Activated naive CD4-positive, alpha-beta T cell treated with anti-CD3 and anti-CD28 coated beads for 36 hours (primary cell): Measurements from ENCODE around the gene UBE2O. TPM values are rescaled to one million over a fixed set of nuclear protein-coding genes. Genes with fewer than 3 reads are reported as not detected.
A peak's percentile ranks its signal among the peaks of the same experiment; 100 is the strongest.

ENCODE experiments used
- CTCF ChIA-PET: fragments of 350-600 bp; sonication (Branson Sonifier 250); formaldehyde crosslinking; loops from one replicate; lab custom pipeline; 2021; ENCODE audit warnings: antibody characterized with exemption; lab: Charles Lee
- DNase-seq: peaks from one replicate; pipeline ENCODE4 v3.0.0-alpha.2; 2020
- H3K27ac Mint-ChIP-seq: one replicate; pipeline ENCODE4 v1.8.0; 2021; ENCODE audit warnings: mild to moderate bottlenecking, mixed read lengths
- H3K27me3 Mint-ChIP-seq: one replicate; pipeline ENCODE4 v1.8.0; 2021; ENCODE audit warnings: low read depth, mixed read lengths
- H3K36me3 Mint-ChIP-seq: one replicate; pipeline ENCODE4 v1.8.0; 2021; ENCODE audit warnings: low read depth, mixed read lengths
- H3K4me1 Mint-ChIP-seq: one replicate; pipeline ENCODE4 v1.8.0; 2021; ENCODE audit warnings: low read depth, mixed read lengths
- H3K4me3 Mint-ChIP-seq: one replicate; pipeline ENCODE4 v1.8.0; 2021; ENCODE audit warnings: mild to moderate bottlenecking, moderate library complexity, mixed read lengths
- H3K9me3 Mint-ChIP-seq: one replicate; pipeline ENCODE4 v1.8.0; 2021; ENCODE audit warnings: mixed read lengths
- intact Hi-C: fragments of 100-400 bp; cut with micrococcal nuclease; formaldehyde crosslinking; loops from one replicate; pipeline ENCODE4 v1.15.1; 2023
- total RNA-seq, 2 experiments: library from RNA; stranded (reverse); gene quantifications; one replicate each; pipeline ENCODE4 v1.2.3, GENCODE V29; 2021

UBE2O gene
- total RNA-seq, 2 experiments from 2014 or later = 18.8 TPM

GRCh38 chr17:76431509-76431908 lies 21.4 kb downstream of the UBE2O start:
- CTCF ChIA-PET = no interaction called here
- intact Hi-C loops = no loop called here

DNA sequence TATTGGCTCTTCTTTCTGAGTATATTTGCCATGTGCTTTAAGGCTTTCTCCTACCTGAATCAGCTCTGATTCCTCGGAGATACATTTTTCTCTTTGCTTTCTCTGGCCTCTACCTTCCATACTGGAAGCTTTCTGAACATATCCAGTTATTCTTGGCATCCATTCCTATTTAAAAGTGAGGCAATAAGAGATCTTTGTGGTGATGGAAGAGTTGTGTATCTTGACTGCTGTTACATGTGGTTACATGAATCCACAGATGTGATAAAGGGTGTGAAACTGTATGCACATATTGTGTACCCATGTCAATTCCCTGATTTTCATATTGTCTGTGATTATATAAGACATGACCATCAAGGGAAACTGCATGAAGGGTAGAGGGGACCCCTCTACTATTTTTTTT lies 24.4 kb downstream of the UBE2O start:
- DNase-seq = no peak
- intact Hi-C loops = no loop called here
- Mint-ChIP-seq H3K9me3 (no peaks in the 10 kb centered on the region), H3K4me1 (peaks cover 2% of the 10 kb centered on the region), H3K27ac (no peak overlapping the region), H3K4me3 (no peak overlapping the region), H3K36me3 (no peaks in the 10 kb centered on the region), H3K27me3 (no peaks in the 10 kb centered on the region)
- CTCF ChIA-PET = interaction anchor here (0.7 to 1.1 kb wide), 3 partner anchors 31 to 523 kb away, joined by 3 to 4 read pairs (median 4); no protein-coding TSS in a partner anchor

More at GRCh38 chr17:76431509-76431908, 21.4 kb downstream of the UBE2O start:
- Mint-ChIP-seq H3K27me3 (no peaks in the 10 kb centered on the region), H3K9me3 (no peaks in the 10 kb centered on the region), H3K4me1 (peaks cover 2% of the 10 kb centered on the region), H3K4me3 (no peak overlapping the region), H3K27ac (no peak overlapping the region), H3K36me3 (peaks cover 2% of the 10 kb centered on the region)
- DNase-seq = no peak

- H3K9me3 Mint-ChIP-seq = no peaks in the 10 kb centered on the region
- no peaks in the 10 kb centered on the region for H3K36me3 Mint-ChIP-seq
- H3K27me3 Mint-ChIP-seq = no peaks in the 10 kb centered on the region
- no peak overlapping the region for H3K4me3 Mint-ChIP-seq
- no peak for DNase-seq
- no peaks in the 10 kb centered on the region for H3K4me1 Mint-ChIP-seq
- intact Hi-C loops = no loop called here
- H3K27ac Mint-ChIP-seq = no peak overlapping the region
- CTCF ChIA-PET = interaction anchor here (0.6 to 1.2 kb wide), 5 partner anchors 8 to 129 kb away, joined by 3 to 4 read pairs (median 4); no protein-coding TSS in a partner anchor
Measured at GRCh38 chr17:76427501-76428231, 25.3 kb downstream of the UBE2O start.

GRCh38 chr17:76426853-76427252 lies 26.1 kb downstream of the UBE2O start:
- Mint-ChIP-seq H3K27ac (no peak overlapping the region), H3K27me3 (no peaks in the 10 kb centered on the region), H3K4me1 (no peaks in the 10 kb centered on the region), H3K9me3 (no peaks in the 10 kb centered on the region), H3K36me3 (no peaks in the 10 kb centered on the region), H3K4me3 (no peak overlapping the region)
- intact Hi-C loops = no loop called here
- DNase-seq = no peak
- CTCF ChIA-PET = interaction anchor here (0.7 to 0.9 kb wide), 3 partner anchors 9 to 243 kb away, joined by 3 to 4 read pairs (median 3); no protein-coding TSS in a partner anchor

GRCh38 chr17:76422860-76423259 lies 30.1 kb downstream of the UBE2O start:
- CTCF ChIA-PET = no interaction called here

GRCh38 chr17:76422406-76422805 lies 30.5 kb downstream of the UBE2O start:
- intact Hi-C loops = no loop called here
- peak overlapping the region; percentile 8 for H3K27ac Mint-ChIP-seq
- CTCF ChIA-PET = interaction anchor here (0.6 kb wide), 1 partner anchor 13 kb away, joined by 4 read pairs; no protein-coding TSS in a partner anchor
- DNase-seq = no peak
- H3K36me3 Mint-ChIP-seq = no peaks in the 10 kb centered on the region
- no peak overlapping the region for H3K4me3 Mint-ChIP-seq
- peaks cover 13% of the 10 kb centered on the region for H3K4me1 Mint-ChIP-seq
- H3K27me3 Mint-ChIP-seq = no peaks in the 10 kb centered on the region
- no peaks in the 10 kb centered on the region for H3K9me3 Mint-ChIP-seq

More at GRCh38 chr17:76422860-76423259, 30.1 kb downstream of the UBE2O start:
- Mint-ChIP-seq H3K36me3 (no peaks in the 10 kb centered on the region), H3K27me3 (no peaks in the 10 kb centered on the region), H3K4me3 (no peak overlapping the region), H3K27ac (no peak overlapping the region), H3K4me1 (peaks cover 9% of the 10 kb centered on the region), H3K9me3 (no peaks in the 10 kb centered on the region)
- no peak for DNase-seq
- intact Hi-C loops = no loop called here

DNA sequence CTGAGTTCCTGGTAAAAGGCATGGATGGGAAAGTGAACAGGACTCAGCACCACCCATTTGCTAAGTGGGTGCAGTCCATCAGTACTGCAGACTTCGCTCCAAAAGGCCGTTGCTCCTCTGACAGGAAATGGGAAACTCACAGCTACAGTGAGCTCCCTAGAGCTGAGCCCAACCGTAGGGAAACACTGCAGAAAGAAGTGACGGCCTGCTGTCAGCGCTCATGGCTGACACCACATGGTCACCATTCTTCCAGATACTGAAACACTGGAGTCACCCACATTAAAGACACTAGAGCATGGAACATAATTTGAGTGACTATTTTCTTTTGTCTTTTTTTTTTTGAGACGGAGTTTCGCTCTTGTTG lies 31.9 kb downstream of the UBE2O start:
- Mint-ChIP-seq H3K27me3 (no peaks in the 10 kb centered on the region), H3K4me3 (no peak overlapping the region), H3K36me3 (no peaks in the 10 kb centered on the region), H3K9me3 (no peaks in the 10 kb centered on the region), H3K27ac (no peak overlapping the region), H3K4me1 (peaks cover 13% of the 10 kb centered on the region)
- intact Hi-C loops = no loop called here
- no peak for DNase-seq
- CTCF ChIA-PET = interaction anchor here (0.7 kb wide), 1 partner anchor 10 kb away, joined by 3 read pairs; no protein-coding TSS in a partner anchor

GRCh38 chr17:76420356-76421043 lies 32.5 kb downstream of the UBE2O start:
- DNase-seq = no peak
- Mint-ChIP-seq H3K4me1 (peaks cover 13% of the 10 kb centered on the region), H3K4me3 (no peak overlapping the region), H3K27ac (no peak overlapping the region), H3K9me3 (no peaks in the 10 kb centered on the region), H3K36me3 (no peaks in the 10 kb centered on the region), H3K27me3 (no peaks in the 10 kb centered on the region)
- intact Hi-C loops = no loop called here
- CTCF ChIA-PET = no interaction called here

DNA sequence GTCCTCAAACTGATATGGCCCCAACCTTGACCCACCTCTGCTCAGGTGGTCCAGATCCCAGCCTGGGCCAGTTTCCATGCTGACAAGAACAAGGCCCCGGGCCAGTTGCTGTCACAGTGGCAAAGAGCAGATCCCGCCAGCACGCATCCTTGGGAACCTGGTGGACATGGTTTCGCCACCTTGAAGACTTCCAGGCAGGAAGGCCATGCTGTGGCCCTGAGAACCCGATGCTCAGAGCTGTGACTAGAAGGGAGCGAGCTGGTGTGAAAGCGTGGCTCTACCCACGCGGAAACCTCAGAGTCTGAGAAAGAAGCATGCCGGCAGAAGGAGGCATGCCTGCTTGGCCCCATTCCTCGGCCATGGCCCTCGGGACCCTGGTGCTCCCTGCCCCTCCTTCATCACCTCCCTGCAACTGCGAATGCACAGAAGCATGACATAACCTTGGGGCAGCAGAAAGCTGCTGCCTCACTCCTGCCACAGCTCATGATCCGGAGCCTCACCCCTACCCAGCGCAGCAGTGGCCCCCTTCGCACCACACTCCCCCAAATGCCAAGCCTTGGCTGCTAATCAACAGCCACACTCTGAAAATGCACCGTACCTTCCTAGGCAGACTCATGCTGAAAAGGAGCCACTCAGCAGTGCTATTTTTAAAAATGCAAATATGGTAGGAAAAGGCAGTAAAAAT lies 33.2 kb downstream of the UBE2O start:
- no peak for DNase-seq
- CTCF ChIA-PET = no interaction called here
- no peak overlapping the region for H3K4me3 Mint-ChIP-seq
- H3K27ac Mint-ChIP-seq = no peak overlapping the region
- intact Hi-C loops = no loop called here
- H3K27me3 Mint-ChIP-seq = no peaks in the 10 kb centered on the region
- H3K4me1 Mint-ChIP-seq = peaks cover 13% of the 10 kb centered on the region
- H3K9me3 Mint-ChIP-seq = no peaks in the 10 kb centered on the region
- no peaks in the 10 kb centered on the region for H3K36me3 Mint-ChIP-seq

- Mint-ChIP-seq H3K4me3 (no peak overlapping the region), H3K27ac (no peak overlapping the region), H3K27me3 (no peaks in the 10 kb centered on the region), H3K36me3 (no peaks in the 10 kb centered on the region), H3K4me1 (peaks cover 13% of the 10 kb centered on the region), H3K9me3 (no peaks in the 10 kb centered on the region)
- intact Hi-C loops = no loop called here
- CTCF ChIA-PET = interaction anchor here (1.4 to 2.1 kb wide), 2 partner anchors 9 to 20 kb away, joined by 6 to 8 read pairs; no protein-coding TSS in a partner anchor
- no peak for DNase-seq
Measured at GRCh38 chr17:76417499-76418143, 35.3 kb downstream of the UBE2O start.

DNA sequence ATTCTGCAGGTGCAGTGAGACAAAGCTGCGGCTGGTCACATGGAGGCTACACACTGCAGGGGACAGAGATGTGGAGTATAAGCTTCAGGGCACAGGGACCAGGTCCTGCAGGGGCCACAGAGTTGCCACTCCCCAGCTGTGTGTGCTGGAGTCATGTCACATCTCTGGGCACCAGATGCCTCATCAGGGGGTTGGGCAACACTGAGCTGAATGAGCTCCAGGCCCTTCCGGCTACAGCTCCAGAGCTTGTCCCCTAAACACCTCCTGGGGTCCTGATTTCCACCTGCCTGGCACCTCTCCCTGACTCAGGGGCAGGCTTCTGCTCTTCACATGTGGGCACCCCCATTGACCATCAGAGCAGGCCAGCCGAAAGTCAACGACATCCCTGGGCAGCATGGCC lies 36.1 kb downstream of the UBE2O start:
- Mint-ChIP-seq H3K9me3 (no peaks in the 10 kb centered on the region), H3K36me3 (no peaks in the 10 kb centered on the region), H3K27me3 (no peaks in the 10 kb centered on the region), H3K4me3 (no peak overlapping the region), H3K27ac (no peak overlapping the region), H3K4me1 (peaks cover 13% of the 10 kb centered on the region)
- CTCF ChIA-PET = interaction anchor here (1.0 to 2.1 kb wide), 3 partner anchors 8 to 90 kb away, joined by 3 to 8 read pairs (median 6); no protein-coding TSS in a partner anchor
- DNase-seq = no peak
- intact Hi-C loops = no loop called here

DNA sequence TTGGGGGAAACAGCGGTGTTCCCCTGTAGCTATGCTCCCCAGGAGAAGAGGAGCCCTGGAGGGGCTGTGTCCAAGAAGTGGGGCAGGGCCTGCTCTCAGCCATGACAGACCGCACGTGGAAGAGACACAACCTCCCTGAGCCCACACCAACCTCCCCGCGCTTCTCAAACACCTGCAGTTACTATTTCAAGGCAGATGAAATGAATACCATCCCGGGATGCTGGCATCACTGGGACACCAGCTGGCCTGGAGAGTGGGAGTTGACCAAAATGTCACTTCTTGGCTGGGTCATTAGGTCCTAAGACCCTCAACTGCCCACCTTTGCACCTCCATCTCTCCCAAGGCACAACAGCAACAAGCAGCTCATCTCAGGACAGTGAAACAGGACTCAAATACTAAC lies 36.5 kb downstream of the UBE2O start:
- CTCF ChIA-PET = interaction anchor here (0.5 to 1.4 kb wide), 3 partner anchors 18 to 150 kb away, joined by 3 to 6 read pairs (median 4); no protein-coding TSS in a partner anchor
- H3K4me3 Mint-ChIP-seq = no peak overlapping the region
- intact Hi-C loops = no loop called here
- no peaks in the 10 kb centered on the region for H3K36me3 Mint-ChIP-seq
- no peaks in the 10 kb centered on the region for H3K27me3 Mint-ChIP-seq
- no peak for DNase-seq
- no peaks in the 10 kb centered on the region for H3K9me3 Mint-ChIP-seq
- no peak overlapping the region for H3K27ac Mint-ChIP-seq
- H3K4me1 Mint-ChIP-seq = peaks cover 13% of the 10 kb centered on the region
